Measurements from ENCODE around the gene ABCD1. TPM values are rescaled to one million over a fixed set of nuclear protein-coding genes. Genes with fewer than 3 reads are reported as not detected.
A peak's percentile ranks its signal among the peaks of the same experiment; 100 is the strongest.

Gene ABCD1
- total and polyA plus RNA-seq, 4 donors = 5.7 to 19.7 (median 10.3) TPM

GRCh38 chrX:153764786-153765137, 40.1 kb downstream of the ABCD1 start:
- 83 to 84% methylated on average over 4 to 7 of the region's 7 CpGs for WGBS, 2 donors
- Histone ChIP-seq H3K4me3 (no peak overlapping the region), H3K27me3 (ENCODE audit: control insufficient read depth in 3 of 3, insufficient read depth in 3 of 3, low read length in 2 of 3) (no peaks in the 10 kb centered on the region), H3K9ac (ENCODE audit: insufficient read depth in 1 of 2, low read length in 2 of 2) (no peak overlapping the region), H3K36me3 (ENCODE audit: control insufficient read depth in 4 of 4, insufficient read depth in 4 of 4, low read length in 4 of 4) (no peaks in the 10 kb centered on the region), H3K27ac (ENCODE audit: low read depth in 1 of 2, low read length in 1 of 2) (peak overlapping the region in 1 of 2 donors; percentile 26), H3K4me1 (ENCODE audit: control insufficient read depth in 5 of 5, insufficient read depth in 5 of 5, low read length in 5 of 5) (peaks cover 0 to 16% (median 10%) of the 10 kb centered on the region in 5 donors), H3K9me3 (ENCODE audit: control insufficient read depth in 4 of 4, insufficient read depth in 3 of 4, low read length in 3 of 4) (peaks cover 0 to 5% (median 0%) of the 10 kb centered on the region in 4 donors)
- DNase-seq = no peak
- TF ChIP-seq CTCF (IDR thresholded peaks at IDR 0.05; ENCODE audit: control extremely low read depth, extremely low read depth) = no peak
- no peak for ATAC-seq (ENCODE audit: insufficient read depth, low FRiP score)

- no peaks in the 10 kb centered on the region for H3K36me3 ChIP-seq (ENCODE audit: control insufficient read depth in 4 of 4, insufficient read depth in 4 of 4, low read length in 4 of 4)
- H3K4me1 ChIP-seq (ENCODE audit: control insufficient read depth in 5 of 5, insufficient read depth in 5 of 5, low read length in 5 of 5) = peaks cover 0 to 16% (median 10%) of the 10 kb centered on the region in 5 donors
- 66 to 84% methylated on average over 13 to 27 of the region's 27 CpGs for WGBS, 2 donors
- H3K27ac ChIP-seq (ENCODE audit: low read depth in 1 of 2, low read length in 1 of 2) = peak overlapping the region in 1 of 2 donors; percentile 63
- no peak for TF ChIP-seq CTCF (IDR thresholded peaks at IDR 0.05; ENCODE audit: control extremely low read depth, extremely low read depth)
- no peak overlapping the region for H3K9ac ChIP-seq (ENCODE audit: insufficient read depth in 1 of 2, low read length in 2 of 2)
- DNase-seq (peak in 1 of 3 donors; percentile 12), ATAC-seq (ENCODE audit: insufficient read depth, low FRiP score) (no peak)
- no peak overlapping the region for H3K4me3 ChIP-seq
- peaks cover 0 to 5% (median 0%) of the 10 kb centered on the region in 4 donors for H3K9me3 ChIP-seq (ENCODE audit: control insufficient read depth in 4 of 4, insufficient read depth in 3 of 4, low read length in 3 of 4)
- no peaks in the 10 kb centered on the region for H3K27me3 ChIP-seq (ENCODE audit: control insufficient read depth in 3 of 3, insufficient read depth in 3 of 3, low read length in 2 of 3)
These were observed 40.8 kb downstream of the ABCD1 start for GRCh38 chrX:153765138-153766079.

DNA sequence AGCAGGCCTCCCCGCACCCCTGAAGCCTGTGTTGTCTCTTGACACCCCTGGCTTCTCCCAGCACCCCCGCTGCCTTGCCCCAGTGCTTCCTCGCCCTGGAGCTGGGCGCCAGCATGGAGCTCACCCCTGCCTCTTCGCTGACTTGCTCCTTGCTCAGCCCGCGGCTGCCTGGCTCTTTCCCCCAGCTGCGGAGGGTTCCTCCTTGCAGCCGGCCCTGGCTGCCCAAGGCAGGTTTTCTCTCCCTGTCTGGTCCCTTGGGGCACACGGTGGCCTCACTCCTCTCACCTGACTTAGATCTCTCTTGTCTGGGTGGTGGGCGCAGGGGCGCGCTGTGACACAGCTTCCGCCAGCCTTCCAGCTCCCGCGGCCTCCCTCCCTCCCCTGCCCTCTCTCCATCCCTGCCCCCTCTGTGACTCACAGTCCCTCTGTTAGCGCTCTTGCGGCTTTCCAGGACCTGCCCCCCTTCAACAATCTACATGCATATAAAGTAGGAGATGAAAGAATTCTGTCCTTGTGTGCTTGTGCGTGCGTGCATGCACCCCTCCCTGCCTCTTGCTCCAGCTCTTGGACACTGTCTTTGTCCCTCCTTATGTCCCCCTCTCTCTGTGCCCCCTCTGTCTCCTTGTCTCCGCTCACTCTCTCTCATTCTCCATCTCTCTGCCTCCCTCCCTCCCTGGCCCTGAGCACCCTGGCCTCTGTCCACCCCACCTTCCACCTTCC, 41.6 kb downstream of the ABCD1 start:
- DNase-seq (peak; percentile 45 to 60 (median 57)), ATAC-seq (ENCODE audit: insufficient read depth, low FRiP score) (no peak)
- WGBS, 2 donors = 10 to 50% methylated on average over 11 to 21 of the region's 21 CpGs
- peak overlapping the region in 1 of 2 donors; percentile 63 for H3K27ac ChIP-seq (ENCODE audit: low read depth in 1 of 2, low read length in 1 of 2)
- no peak overlapping the region for H3K4me3 ChIP-seq
- peaks cover 0 to 16% (median 10%) of the 10 kb centered on the region in 5 donors for H3K4me1 ChIP-seq (ENCODE audit: control insufficient read depth in 5 of 5, insufficient read depth in 5 of 5, low read length in 5 of 5)
- H3K36me3 ChIP-seq (ENCODE audit: control insufficient read depth in 4 of 4, insufficient read depth in 4 of 4, low read length in 4 of 4) = no peaks in the 10 kb centered on the region
- H3K9me3 ChIP-seq (ENCODE audit: control insufficient read depth in 4 of 4, insufficient read depth in 3 of 4, low read length in 3 of 4) = peaks cover 0 to 5% (median 0%) of the 10 kb centered on the region in 4 donors
- H3K9ac ChIP-seq (ENCODE audit: insufficient read depth in 1 of 2, low read length in 2 of 2) = no peak overlapping the region
- no peaks in the 10 kb centered on the region for H3K27me3 ChIP-seq (ENCODE audit: control insufficient read depth in 3 of 3, insufficient read depth in 3 of 3, low read length in 2 of 3)
- no peak for TF ChIP-seq CTCF (IDR thresholded peaks at IDR 0.05; ENCODE audit: control extremely low read depth, extremely low read depth)

Data from lung (tissue), 12 donors.